Activated naive CD4-positive, alpha-beta T cell treated with anti-CD3 and anti-CD28 coated beads, Interleukin-2, amount 10 ng/mL, durations not matched to agents 7 days and 5 days (primary cell): ENCODE results near the gene SULT1A4.
"Not testable (repeated sequence)": the region's sequence is repeated elsewhere in the genome, so short reads cannot be mapped to it uniquely, and the experiment has no call there.

Experiments used
- CTCF ChIA-PET: fragments of 350-600 bp; sonication (Branson Sonifier 250); formaldehyde crosslinking; loops from one replicate; lab custom pipeline; 2021; ENCODE audit warnings: antibody characterized with exemption; lab: Charles Lee
- DNase-seq: peaks from one replicate; pipeline ENCODE4 v3.0.0-alpha.2; 2020
- H3K27ac Mint-ChIP-seq: one replicate; pipeline ENCODE4 v1.8.0; 2021; ENCODE audit warnings: mild to moderate bottlenecking, moderate library complexity, mixed read lengths
- H3K27me3 Mint-ChIP-seq: one replicate; pipeline ENCODE4 v1.8.0; 2021; ENCODE audit warnings: mild to moderate bottlenecking, mixed read lengths
- H3K36me3 Mint-ChIP-seq: one replicate; pipeline ENCODE4 v1.8.0; 2021; ENCODE audit warnings: mixed read lengths
- H3K4me1 Mint-ChIP-seq: one replicate; pipeline ENCODE4 v1.8.0; 2021; ENCODE audit warnings: mixed read lengths
- H3K4me3 Mint-ChIP-seq: one replicate; pipeline ENCODE4 v1.8.0; 2021; ENCODE audit warnings: mild to moderate bottlenecking, moderate library complexity, mixed read lengths
- H3K9me3 Mint-ChIP-seq: one replicate; pipeline ENCODE4 v1.8.0; 2021; ENCODE audit warnings: mixed read lengths

SULT1A4 gene

DNA sequence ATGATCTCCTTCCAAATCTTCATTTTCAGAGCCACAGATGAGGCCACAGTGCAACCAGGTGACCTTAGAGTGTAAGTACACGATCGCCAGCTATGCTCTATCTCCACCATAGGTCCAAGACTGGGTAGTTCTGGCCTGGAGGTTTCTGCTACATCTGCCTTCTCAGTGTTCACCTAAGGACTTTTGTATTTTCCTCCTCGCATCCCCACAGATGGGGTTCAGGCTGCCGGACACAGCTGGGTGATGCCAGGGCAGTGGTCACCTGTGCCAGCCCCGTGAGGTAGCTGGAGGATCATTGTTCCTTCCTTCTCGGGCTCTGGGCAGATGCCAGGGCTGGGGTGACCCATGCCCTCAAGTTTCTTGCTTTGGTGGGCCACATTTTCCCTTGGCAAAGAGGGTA is 46.6 kb downstream of the SULT1A4 start, which contains the start of gene NPIPB12:
Gene NPIPB12, minus strand, starts transcription at position 101 of the 400 bp plus-strand sequence.
- H3K36me3 Mint-ChIP-seq, H3K4me3 Mint-ChIP-seq, H3K9me3 Mint-ChIP-seq, CTCF ChIA-PET, H3K27ac Mint-ChIP-seq, H3K27me3 Mint-ChIP-seq, H3K4me1 Mint-ChIP-seq, DNase-seq: not testable (repeated sequence)
